ENCODE data around the gene ARRB1.

The ARRB1 gene

GRCh38 chr11:75298191-75298975 is 53.1 kb downstream of the ARRB1 start:
- DNase-seq = no peak

- DNase-seq = no peak
Observed at GRCh38 chr11:75293903-75294302, 57.6 kb downstream of the ARRB1 start.

GRCh38 chr11:75292943-75293342 is 58.5 kb downstream of the ARRB1 start:
- DNase-seq = no peak

GRCh38 chr11:75291741-75292140 is 59.7 kb downstream of the ARRB1 start:
- no peak for DNase-seq

- DNase-seq = no peak
Observed at GRCh38 chr11:75289919-75290318, 61.5 kb downstream of the ARRB1 start.

GRCh38 chr11:75289511-75289760 is 62.0 kb downstream of the ARRB1 start:
- DNase-seq = no peak

- DNase-seq = no peak
Observed at GRCh38 chr11:75287579-75287978, 63.9 kb downstream of the ARRB1 start.

GRCh38 chr11:75286826-75287465 is 64.5 kb downstream of the ARRB1 start:
- DNase-seq = no peak

- no peak for DNase-seq
Observed at GRCh38 chr11:75285776-75286360, 65.6 kb downstream of the ARRB1 start.

- DNase-seq = no peak
Observed at GRCh38 chr11:75283391-75283931, 68.0 kb downstream of the ARRB1 start.

- no peak for DNase-seq
Observed at GRCh38 chr11:75281469-75282095, 69.9 kb downstream of the ARRB1 start.

- no peak for DNase-seq
Observed at GRCh38 chr11:75280770-75281468, 70.5 kb downstream of the ARRB1 start.

GRCh38 chr11:75280227-75280701 is 71.2 kb downstream of the ARRB1 start:
- DNase-seq = peak; percentile 89

- no peak for DNase-seq
Observed at GRCh38 chr11:75279273-75279672, 72.2 kb downstream of the ARRB1 start.

- no peak for DNase-seq
Observed at GRCh38 chr11:75277991-75278790, 73.3 kb downstream of the ARRB1 start.

GRCh38 chr11:75277211-75277805 is 74.2 kb downstream of the ARRB1 start:
- DNase-seq = peak; percentile 45

- peak; percentile 45 for DNase-seq
Observed at GRCh38 chr11:75276686-75277085, 74.8 kb downstream of the ARRB1 start.

- peak; percentile 28 for DNase-seq
Observed at GRCh38 chr11:75276186-75276585, 75.3 kb downstream of the ARRB1 start.

GRCh38 chr11:75275581-75275980 is 75.9 kb downstream of the ARRB1 start:
- DNase-seq = peak; percentile 85

GRCh38 chr11:75274716-75275115 is 76.7 kb downstream of the ARRB1 start:
- peak; percentile 25 for DNase-seq
